SU-DHL-6 (cell line): ENCODE results near the gene RNF40.

Experiments used
- H2AFZ ChIP-seq: fragments of 200-600 bp; sonication (generic); 2 replicates; pipeline ENCODE4 v1.6.1; 2014; ENCODE audit warnings: low read depth, mild to moderate bottlenecking, moderate library complexity, mixed read lengths, antibody characterized with exemption, low read length; ENCODE audit not compliant: severe bottlenecking
- H3F3A ChIP-seq: fragments of 200-600 bp; shearing (Covaris generic); 2 replicates; pipeline ENCODE4 v1.6.0; 2016; ENCODE audit warnings: antibody characterized with exemption, mild to moderate bottlenecking; ENCODE audit not compliant: insufficient read depth
- H3K27ac ChIP-seq: fragments of 200-600 bp; sonication (generic); 2 replicates; pipeline ENCODE4 v1.5.1; 2016; ENCODE audit warnings: low read depth, mild to moderate bottlenecking, low read length, moderate library complexity, mixed read lengths
- H3K27me3 ChIP-seq: fragments of 200-600 bp; sonication (generic), shearing (Covaris generic); 2 replicates; pipeline ENCODE4 v1.6.0; 2014; ENCODE audit warnings: mild to moderate bottlenecking, low read length
- H3K36me3 ChIP-seq: fragments of 200-600 bp; sonication (generic); 2 replicates; pipeline ENCODE4 v1.6.1; 2014; ENCODE audit warnings: mild to moderate bottlenecking, low read length, mixed read lengths
- H3K4me2 ChIP-seq: fragments of 300-600, 200-600 bp; shearing (Covaris generic), sonication (generic); 2 replicates; pipeline ENCODE4 v1.6.0; 2014; ENCODE audit warnings: low read length, low read depth, mild to moderate bottlenecking; ENCODE audit not compliant: poor library complexity, severe bottlenecking
- H3K4me3 ChIP-seq: fragments of 200-600 bp; sonication (generic); 2 replicates; pipeline ENCODE4 v1.5.1; 2014; ENCODE audit warnings: antibody characterized with exemption, low read length, mild to moderate bottlenecking, mixed read lengths; ENCODE audit not compliant: insufficient read depth, poor library complexity, severe bottlenecking
- H3K79me2 ChIP-seq: fragments of 200-600 bp; sonication (generic); 2 replicates; pipeline ENCODE4 v1.6.1; 2014; ENCODE audit warnings: mild to moderate bottlenecking, low read length, moderate library complexity; ENCODE audit not compliant: insufficient read depth
- H3K9ac ChIP-seq: fragments of 200-600 bp; sonication (generic); 2 replicates; pipeline ENCODE4 v1.7.0; 2014; ENCODE audit warnings: mild to moderate bottlenecking, low read length
- H3K9me2 ChIP-seq: fragments of 200-600 bp; sonication (generic); replicated peaks from 2 replicates; pipeline ENCODE4 v1.6.1; 2014; ENCODE audit warnings: low read length; ENCODE audit not compliant: insufficient read depth
- H3K9me3 ChIP-seq: fragments of 200-600 bp; sonication (generic); 2 replicates; pipeline ENCODE4 v1.6.1; 2014; ENCODE audit warnings: low read length, mixed read lengths; ENCODE audit not compliant: insufficient read depth
- H4K20me1 ChIP-seq: fragments of 200-600 bp; sonication (generic); 2 replicates; pipeline ENCODE4 v1.6.1; 2014; ENCODE audit warnings: low read depth, mild to moderate bottlenecking, antibody characterized with exemption, low read length, moderate library complexity, mixed read lengths
- EZH2phosphoT487 ChIP-seq: fragments of 200-600 bp; sonication (generic), shearing (Covaris generic); conservative IDR thresholded peaks from 2 replicates; pipeline ENCODE4 v1.6.1; 2018; ENCODE audit warnings: mild to moderate bottlenecking, antibody characterized with exemption, low read length, moderate library complexity, mixed read lengths
- TF ChIP-seq, protein P1 (sequence below): fragments of 200-600 bp; sonication (generic); IDR thresholded peaks from one replicate; pipeline ENCODE4 v1.5.1; 2017; ENCODE audit warnings: antibody characterized with exemption, mild to moderate bottlenecking, low read length, moderate library complexity; ENCODE audit not compliant: insufficient read depth, poor library complexity, severe bottlenecking

Gene RNF40

GRCh38 chr16:30767767-30768465 is 5.8 kb downstream of the RNF40 start:
- H3K36me3 ChIP-seq: 0 out of 2 replicates have a peak, but pooled peaks cover 3% of the 10 kb centered on the region

GRCh38 chr16:30768583-30769181 is 6.6 kb downstream of the RNF40 start:
- 0 out of 2 replicates have a peak, but pooled peaks cover 2% of the 10 kb centered on the region for H3K36me3 ChIP-seq
- H2AFZ ChIP-seq: no peak overlapping the region
- no peak overlapping the region for H3K4me3 ChIP-seq
- no peaks in the 10 kb centered on the region for H3K9me2 ChIP-seq
- no peak for TF ChIP-seq EZH2phosphoT487
- TF ChIP-seq, protein P1, sequence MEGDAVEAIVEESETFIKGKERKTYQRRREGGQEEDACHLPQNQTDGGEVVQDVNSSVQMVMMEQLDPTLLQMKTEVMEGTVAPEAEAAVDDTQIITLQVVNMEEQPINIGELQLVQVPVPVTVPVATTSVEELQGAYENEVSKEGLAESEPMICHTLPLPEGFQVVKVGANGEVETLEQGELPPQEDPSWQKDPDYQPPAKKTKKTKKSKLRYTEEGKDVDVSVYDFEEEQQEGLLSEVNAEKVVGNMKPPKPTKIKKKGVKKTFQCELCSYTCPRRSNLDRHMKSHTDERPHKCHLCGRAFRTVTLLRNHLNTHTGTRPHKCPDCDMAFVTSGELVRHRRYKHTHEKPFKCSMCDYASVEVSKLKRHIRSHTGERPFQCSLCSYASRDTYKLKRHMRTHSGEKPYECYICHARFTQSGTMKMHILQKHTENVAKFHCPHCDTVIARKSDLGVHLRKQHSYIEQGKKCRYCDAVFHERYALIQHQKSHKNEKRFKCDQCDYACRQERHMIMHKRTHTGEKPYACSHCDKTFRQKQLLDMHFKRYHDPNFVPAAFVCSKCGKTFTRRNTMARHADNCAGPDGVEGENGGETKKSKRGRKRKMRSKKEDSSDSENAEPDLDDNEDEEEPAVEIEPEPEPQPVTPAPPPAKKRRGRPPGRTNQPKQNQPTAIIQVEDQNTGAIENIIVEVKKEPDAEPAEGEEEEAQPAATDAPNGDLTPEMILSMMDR: no peak
- H3K27me3 ChIP-seq: no peaks in the 10 kb centered on the region
- H3K27ac ChIP-seq: no peak overlapping the region
- no peak overlapping the region for H3K4me2 ChIP-seq
- no peaks in the 10 kb centered on the region for H3K9me3 ChIP-seq
- H4K20me1 ChIP-seq: no peaks in the 10 kb centered on the region
- peaks cover under 1% of the 10 kb centered on the region; the same call in 1 of the 2 replicates for H3K79me2 ChIP-seq
- H3F3A ChIP-seq: no peaks in the 10 kb centered on the region
- no peak overlapping the region for H3K9ac ChIP-seq

More at GRCh38 chr16:30767767-30768465, 5.8 kb downstream of the RNF40 start:
- Histone ChIP-seq H3K79me2 (peaks cover 8% of the 10 kb centered on the region), H3K27me3 (no peaks in the 10 kb centered on the region), H2AFZ (no peak overlapping the region), H3K4me3 (no peak overlapping the region), H3F3A (no peaks in the 10 kb centered on the region), H3K4me2 (no peak overlapping the region), H3K9ac (no peak overlapping the region), H3K9me2 (no peaks in the 10 kb centered on the region), H3K9me3 (no peaks in the 10 kb centered on the region), H3K27ac (no peak overlapping the region), H4K20me1 (no peaks in the 10 kb centered on the region)
- TF ChIP-seq, protein P1: no peak
- no peak for TF ChIP-seq EZH2phosphoT487

- Histone ChIP-seq H2AFZ (no peak overlapping the region), H3K9ac (no peak overlapping the region), H3K4me3 (no peak overlapping the region), H3K79me2 (no peaks in the 10 kb centered on the region), H3K9me3 (no peaks in the 10 kb centered on the region), H3K4me2 (no peak overlapping the region), H3K27ac (no peak overlapping the region), H3K27me3 (no peaks in the 10 kb centered on the region), H3K36me3 (no peaks in the 10 kb centered on the region), H3K9me2 (no peaks in the 10 kb centered on the region), H3F3A (no peaks in the 10 kb centered on the region), H4K20me1 (no peaks in the 10 kb centered on the region)
- TF ChIP-seq EZH2phosphoT487: no peak
- TF ChIP-seq, protein P1: no peak
Observed at GRCh38 chr16:30769379-30770089, 7.4 kb downstream of the RNF40 start.
